ENCODE data around the gene SMIM1. TPM values are rescaled to one million over a fixed set of nuclear protein-coding genes. Genes with fewer than 3 reads are reported as not detected.
"Not testable (repeated sequence)": the region's sequence is repeated elsewhere in the genome, so short reads cannot be mapped to it uniquely, and the experiment has no call there.

The SMIM1 gene
- polyA plus RNA-seq, 2 donors = 1.1 to 1.9 TPM

DNA sequence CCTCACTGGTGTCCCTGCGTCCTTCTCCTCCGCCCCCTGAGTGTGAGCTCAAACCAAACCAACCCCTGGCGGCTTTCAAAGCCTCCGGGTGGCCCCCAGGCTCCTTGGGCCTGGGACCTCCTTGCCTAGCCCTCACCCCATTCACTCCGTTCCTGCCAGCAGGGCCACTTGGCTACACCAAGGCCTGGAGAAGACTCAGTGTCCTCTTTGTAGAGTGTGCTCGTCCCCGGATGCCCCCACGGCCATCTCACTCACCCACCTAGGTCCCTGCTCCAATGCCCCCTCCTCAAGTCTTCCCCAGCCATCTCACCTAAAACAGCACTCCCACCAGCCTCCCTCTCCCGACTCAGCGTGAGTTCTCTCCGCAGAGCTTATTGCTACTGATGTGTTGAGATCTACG lies 27.5 kb upstream of the SMIM1 start:
- no peaks in the 10 kb centered on the region for H3K9me3 ChIP-seq (ENCODE audit: control insufficient read depth in 2 of 2, insufficient read depth in 1 of 2, low read depth in 1 of 2, low read length in 1 of 2)
- WGBS, 2 donors = 92 to 97% methylated on average over 12 of the region's 12 CpGs
- H3K27ac ChIP-seq (ENCODE audit: low read depth in 2 of 2, low read length in 1 of 2) = no peak overlapping the region
- H3K36me3 ChIP-seq (ENCODE audit: control insufficient read depth in 2 of 2, insufficient read depth in 2 of 2, low read length in 1 of 2) = peaks cover 0 to 23% of the 10 kb centered on the region in 2 donors
- H3K27me3 ChIP-seq (ENCODE audit: control insufficient read depth in 1 of 2, insufficient read depth in 2 of 2, low read length in 2 of 2) = no peaks in the 10 kb centered on the region
- H3K4me3 ChIP-seq (ENCODE audit: low read depth in 1 of 2, low read length in 2 of 2) = no peak overlapping the region
- H3K4me1 ChIP-seq (ENCODE audit: control insufficient read depth in 2 of 2, insufficient read depth in 2 of 2, low read length in 1 of 2) = peaks cover 4 to 9% of the 10 kb centered on the region in 2 donors

DNA sequence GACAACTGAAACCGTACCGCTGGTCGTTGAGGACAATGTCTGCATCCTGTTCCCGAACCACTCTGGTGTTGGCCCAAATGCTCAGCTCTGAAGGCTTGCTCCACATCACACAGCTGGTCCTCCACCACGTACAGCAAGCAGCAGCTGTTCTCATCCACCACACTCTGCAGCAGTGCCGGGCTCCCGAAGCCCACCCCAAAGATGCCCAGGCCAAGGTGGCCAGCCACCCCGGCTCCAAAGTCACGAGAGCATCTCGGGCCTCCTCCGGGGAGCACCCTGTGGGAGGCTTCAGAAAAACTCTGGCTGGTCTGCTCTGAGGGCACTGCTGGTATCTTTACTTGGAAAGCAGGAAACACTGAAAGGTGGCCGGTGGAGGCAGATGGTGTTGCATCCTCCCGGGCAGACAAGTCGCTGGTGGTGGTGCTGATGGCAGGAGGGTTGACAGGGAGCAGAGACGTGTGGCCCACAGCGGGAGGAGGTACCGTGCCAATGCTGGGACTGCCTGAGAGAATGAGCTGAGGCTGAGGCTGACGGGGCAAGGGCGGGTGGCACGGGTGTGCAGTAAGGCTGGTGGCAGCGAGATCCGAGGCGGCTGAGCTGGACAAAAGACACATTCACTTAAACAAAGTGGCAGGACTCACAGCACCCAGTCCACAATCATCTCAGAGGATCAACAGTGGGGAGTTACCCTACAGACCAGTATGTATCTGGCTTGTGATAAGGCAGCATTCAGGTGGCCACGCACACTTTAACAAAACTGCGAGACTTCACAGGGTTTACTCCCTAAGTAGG lies 26.8 kb upstream of the SMIM1 start:
- Histone ChIP-seq H3K36me3 (ENCODE audit: control insufficient read depth in 2 of 2, insufficient read depth in 2 of 2, low read length in 1 of 2) (peaks cover 0 to 19% of the 10 kb centered on the region in 2 donors), H3K27me3 (ENCODE audit: control insufficient read depth in 1 of 2, insufficient read depth in 2 of 2, low read length in 2 of 2) (no peaks in the 10 kb centered on the region), H3K4me3 (ENCODE audit: low read depth in 1 of 2, low read length in 2 of 2) (no peak overlapping the region), H3K9me3 (ENCODE audit: control insufficient read depth in 2 of 2, insufficient read depth in 1 of 2, low read depth in 1 of 2, low read length in 1 of 2) (no peaks in the 10 kb centered on the region), H3K4me1 (ENCODE audit: control insufficient read depth in 2 of 2, insufficient read depth in 2 of 2, low read length in 1 of 2) (peaks cover 4 to 9% of the 10 kb centered on the region in 2 donors), H3K27ac (ENCODE audit: low read depth in 2 of 2, low read length in 1 of 2) (no peak overlapping the region)
- WGBS, 2 donors = 80% methylated on average over 25 of the region's 25 CpGs

- Histone ChIP-seq H3K4me1 (ENCODE audit: control insufficient read depth in 2 of 2, insufficient read depth in 2 of 2, low read length in 1 of 2) (peaks cover 4 to 9% of the 10 kb centered on the region in 2 donors), H3K9me3 (ENCODE audit: control insufficient read depth in 2 of 2, insufficient read depth in 1 of 2, low read depth in 1 of 2, low read length in 1 of 2) (no peaks in the 10 kb centered on the region), H3K36me3 (ENCODE audit: control insufficient read depth in 2 of 2, insufficient read depth in 2 of 2, low read length in 1 of 2) (peaks cover 0 to 18% of the 10 kb centered on the region in 2 donors), H3K27me3 (ENCODE audit: control insufficient read depth in 1 of 2, insufficient read depth in 2 of 2, low read length in 2 of 2) (no peaks in the 10 kb centered on the region), H3K27ac (ENCODE audit: low read depth in 2 of 2, low read length in 1 of 2) (peak overlapping the region in 1 of 2 donors; percentile 66), H3K4me3 (ENCODE audit: low read depth in 1 of 2, low read length in 2 of 2) (peak overlapping the region; percentile 63 to 66)
- WGBS, 2 donors = 16 to 26% methylated on average over 35 of the region's 35 CpGs
These were observed 26.1 kb upstream of the SMIM1 start for GRCh38 chr1:3746389-3746829.

DNA sequence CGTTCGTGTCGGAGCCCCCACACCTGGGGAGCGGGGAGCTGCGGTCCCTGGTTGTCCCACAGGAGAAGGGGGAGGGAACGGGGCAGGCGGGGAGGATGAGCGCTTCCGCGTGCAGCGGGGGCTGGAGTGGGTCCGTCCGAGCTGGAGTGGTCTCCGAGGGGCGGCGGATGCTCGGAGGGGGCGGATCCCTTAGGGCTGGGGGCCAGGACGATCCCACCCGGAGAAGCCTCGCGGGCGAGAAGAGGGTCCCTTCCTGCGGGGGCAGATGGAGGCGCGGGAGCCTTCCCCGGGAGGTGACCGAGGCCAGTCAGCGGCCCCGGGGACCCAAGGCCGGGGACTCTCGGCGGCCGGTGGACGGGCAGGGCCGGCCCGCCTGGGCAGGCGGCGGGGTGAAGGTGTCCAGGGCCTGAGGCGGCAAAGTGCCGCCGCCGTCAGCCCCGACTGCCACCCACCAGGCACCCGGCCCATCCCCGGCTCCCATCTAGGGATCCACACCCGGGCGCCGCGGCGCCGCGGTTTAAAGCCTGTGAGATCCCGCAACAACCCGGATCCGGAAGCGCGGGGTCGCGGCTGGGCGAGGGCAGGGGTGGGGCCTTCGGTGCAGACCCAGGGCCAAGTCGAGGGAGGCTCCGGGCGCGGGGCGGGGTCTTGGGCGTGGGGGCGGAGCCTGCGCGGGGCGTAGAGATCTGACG lies 25.6 kb upstream of the SMIM1 start:
- H3K36me3 ChIP-seq (ENCODE audit: control insufficient read depth in 2 of 2, insufficient read depth in 2 of 2, low read length in 1 of 2) = peaks cover 0 to 13% of the 10 kb centered on the region in 2 donors
- no peaks in the 10 kb centered on the region for H3K9me3 ChIP-seq (ENCODE audit: control insufficient read depth in 2 of 2, insufficient read depth in 1 of 2, low read depth in 1 of 2, low read length in 1 of 2)
- H3K27ac ChIP-seq (ENCODE audit: low read depth in 2 of 2, low read length in 1 of 2) = peak overlapping the region; percentile 40 to 66
- no peaks in the 10 kb centered on the region for H3K27me3 ChIP-seq (ENCODE audit: control insufficient read depth in 1 of 2, insufficient read depth in 2 of 2, low read length in 2 of 2)
- WGBS, 2 donors = 2 to 3% methylated on average over 63 to 73 of the region's 73 CpGs
- H3K4me1 ChIP-seq (ENCODE audit: control insufficient read depth in 2 of 2, insufficient read depth in 2 of 2, low read length in 1 of 2) = peaks cover 4 to 9% of the 10 kb centered on the region in 2 donors
- H3K4me3 ChIP-seq (ENCODE audit: low read depth in 1 of 2, low read length in 2 of 2) = peak overlapping the region; percentile 63 to 66

GRCh38 chr1:3747522-3747848 lies 25.1 kb upstream of the SMIM1 start:
- Histone ChIP-seq H3K4me1 (ENCODE audit: control insufficient read depth in 2 of 2, insufficient read depth in 2 of 2, low read length in 1 of 2) (peaks cover 4 to 9% of the 10 kb centered on the region in 2 donors), H3K27me3 (ENCODE audit: control insufficient read depth in 1 of 2, insufficient read depth in 2 of 2, low read length in 2 of 2) (no peaks in the 10 kb centered on the region), H3K27ac (ENCODE audit: low read depth in 2 of 2, low read length in 1 of 2) (peak overlapping the region in 1 of 2 donors; percentile 66), H3K9me3 (ENCODE audit: control insufficient read depth in 2 of 2, insufficient read depth in 1 of 2, low read depth in 1 of 2, low read length in 1 of 2) (no peaks in the 10 kb centered on the region), H3K4me3 (ENCODE audit: low read depth in 1 of 2, low read length in 2 of 2) (peak overlapping the region; percentile 63 to 66), H3K36me3 (ENCODE audit: control insufficient read depth in 2 of 2, insufficient read depth in 2 of 2, low read length in 1 of 2) (peaks cover 0 to 8% of the 10 kb centered on the region in 2 donors)
- 33 to 35% methylated on average over 6 of the region's 6 CpGs for WGBS, 2 donors

DNA sequence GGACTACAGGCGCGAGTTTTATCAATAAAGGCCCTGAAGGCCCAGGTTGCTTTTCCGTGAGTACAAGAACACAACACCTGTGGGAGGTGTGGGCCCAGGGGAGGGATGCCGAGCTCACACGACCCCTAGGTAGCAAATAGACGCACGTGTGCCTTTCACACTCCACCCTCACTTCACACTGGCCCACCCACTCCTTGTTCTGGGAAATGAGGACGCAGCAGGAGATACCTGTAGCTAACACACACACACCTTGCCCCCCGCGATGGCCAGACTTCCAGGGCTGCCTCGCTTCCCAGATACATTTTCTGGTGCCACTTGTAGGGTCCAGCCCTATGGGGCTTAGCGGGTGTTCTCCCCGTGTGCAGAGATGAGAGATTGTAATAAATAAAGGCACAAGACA lies 24.6 kb upstream of the SMIM1 start:
- Histone ChIP-seq H3K4me3 (ENCODE audit: low read depth in 1 of 2, low read length in 2 of 2) (no peak overlapping the region), H3K4me1 (ENCODE audit: control insufficient read depth in 2 of 2, insufficient read depth in 2 of 2, low read length in 1 of 2) (peaks cover 4 to 7% of the 10 kb centered on the region in 2 donors), H3K36me3 (ENCODE audit: control insufficient read depth in 2 of 2, insufficient read depth in 2 of 2, low read length in 1 of 2) (peaks cover 0 to 4% of the 10 kb centered on the region in 2 donors), H3K27me3 (ENCODE audit: control insufficient read depth in 1 of 2, insufficient read depth in 2 of 2, low read length in 2 of 2) (no peaks in the 10 kb centered on the region), H3K27ac (ENCODE audit: low read depth in 2 of 2, low read length in 1 of 2) (no peak overlapping the region), H3K9me3 (ENCODE audit: control insufficient read depth in 2 of 2, insufficient read depth in 1 of 2, low read depth in 1 of 2, low read length in 1 of 2) (no peaks in the 10 kb centered on the region)
- WGBS, 2 donors = 68 to 72% methylated on average over 13 of the region's 13 CpGs

GRCh38 chr1:3748316-3748900 lies 24.1 kb upstream of the SMIM1 start:
- H3K36me3 ChIP-seq (ENCODE audit: control insufficient read depth in 2 of 2, insufficient read depth in 2 of 2, low read length in 1 of 2); H3K27me3 ChIP-seq (ENCODE audit: control insufficient read depth in 1 of 2, insufficient read depth in 2 of 2, low read length in 2 of 2); H3K4me1 ChIP-seq (ENCODE audit: control insufficient read depth in 2 of 2, insufficient read depth in 2 of 2, low read length in 1 of 2); H3K27ac ChIP-seq (ENCODE audit: low read depth in 2 of 2, low read length in 1 of 2); H3K9me3 ChIP-seq (ENCODE audit: control insufficient read depth in 2 of 2, insufficient read depth in 1 of 2, low read depth in 1 of 2, low read length in 1 of 2); H3K4me3 ChIP-seq (ENCODE audit: low read depth in 1 of 2, low read length in 2 of 2): not testable (repeated sequence)
- 70 to 80% methylated on average over 15 of the region's 15 CpGs for WGBS, 2 donors

- Histone ChIP-seq H3K27ac (ENCODE audit: low read depth in 2 of 2, low read length in 1 of 2) (no peak overlapping the region), H3K36me3 (ENCODE audit: control insufficient read depth in 2 of 2, insufficient read depth in 2 of 2, low read length in 1 of 2) (peaks cover 0 to 3% of the 10 kb centered on the region in 2 donors), H3K4me3 (ENCODE audit: low read depth in 1 of 2, low read length in 2 of 2) (no peak overlapping the region), H3K9me3 (ENCODE audit: control insufficient read depth in 2 of 2, insufficient read depth in 1 of 2, low read depth in 1 of 2, low read length in 1 of 2) (no peaks in the 10 kb centered on the region), H3K4me1 (ENCODE audit: control insufficient read depth in 2 of 2, insufficient read depth in 2 of 2, low read length in 1 of 2) (peaks cover 4 to 6% of the 10 kb centered on the region in 2 donors), H3K27me3 (ENCODE audit: control insufficient read depth in 1 of 2, insufficient read depth in 2 of 2, low read length in 2 of 2) (no peaks in the 10 kb centered on the region)
- WGBS, 2 donors = 69 to 70% methylated on average over 5 of the region's 5 CpGs
These were observed 23.0 kb upstream of the SMIM1 start for GRCh38 chr1:3749512-3749911.

- Histone ChIP-seq H3K9me3 (ENCODE audit: control insufficient read depth in 2 of 2, insufficient read depth in 1 of 2, low read depth in 1 of 2, low read length in 1 of 2) (no peaks in the 10 kb centered on the region), H3K4me3 (ENCODE audit: low read depth in 1 of 2, low read length in 2 of 2) (no peak overlapping the region), H3K36me3 (ENCODE audit: control insufficient read depth in 2 of 2, insufficient read depth in 2 of 2, low read length in 1 of 2) (no peaks in the 10 kb centered on the region), H3K4me1 (ENCODE audit: control insufficient read depth in 2 of 2, insufficient read depth in 2 of 2, low read length in 1 of 2) (peaks cover 4 to 6% of the 10 kb centered on the region in 2 donors), H3K27me3 (ENCODE audit: control insufficient read depth in 1 of 2, insufficient read depth in 2 of 2, low read length in 2 of 2) (no peaks in the 10 kb centered on the region), H3K27ac (ENCODE audit: low read depth in 2 of 2, low read length in 1 of 2) (no peak overlapping the region)
- 63 to 72% methylated on average over 6 of the region's 6 CpGs for WGBS, 2 donors
These were observed 21.8 kb upstream of the SMIM1 start for GRCh38 chr1:3750741-3751140.

All from esophagus (tissue), 2 donors.